T-cell (primary cell): ENCODE results near the gene CD200R1. TPM values are rescaled to one million over a fixed set of nuclear protein-coding genes. Genes with fewer than 3 reads are reported as not detected.

Experiments
- ATAC-seq, 4 experiments: fragments of 200-7000 bp in 3 of 4; fragments of 150-1000 bp in 1 of 4; cut with Tn5 transposase; replicated peaks in 1 of 4; 1 replicate in 3 of 4; 2 replicates in 1 of 4; pipeline ENCODE4 v1.10.0; 2021; ENCODE audit warnings: moderate library complexity in 3 of 4, mild to moderate bottlenecking in 2 of 4, moderate number of reproducible peaks in 1 of 4
- CTCF ChIA-PET, 2 donors: fragments of 300-600 bp; sonication (Branson Sonifier 250); formaldehyde crosslinking; loops; one replicate each; lab custom pipeline; 2022; ENCODE audit warnings: antibody characterized with exemption in 2 of 2; lab: Charles Lee
- POLR2A ChIA-PET, 2 donors: fragments of 300-600 bp; sonication (Branson Sonifier 250); formaldehyde crosslinking; loops; one replicate each; lab custom pipeline; 2022; ENCODE audit warnings: antibody characterized with exemption in 2 of 2; lab: Charles Lee
- DNase-seq, 35 experiments: peaks; one replicate each; pipeline versions ENCODE4 v3.0.0 to v3.0.0-alpha.2; 2013 to 2023
- H3K27ac ChIP-seq: one replicate; pipeline ENCODE4 v1.5.1; 2013; ENCODE audit warnings: low read length
- H3K27me3 ChIP-seq, 2 experiments: replicated peaks in 1 of 2; 1 replicate in 1 of 2; 2 replicates in 1 of 2; pipeline versions ENCODE4 v1.6.1 to v1.7.0; 2013; ENCODE audit warnings: low read length in 1 of 2, mixed read lengths in 1 of 2; ENCODE audit not compliant: control insufficient read depth in 2 of 2, insufficient read depth in 2 of 2; ENCODE audit errors: extremely low read depth in 1 of 2
- H3K36me3 ChIP-seq, 2 donors: 1 replicate in 1 of 2; 2 replicates in 1 of 2; pipeline versions ENCODE4 v1.6.1 to v1.7.0; 2013; ENCODE audit warnings: low read length in 1 of 2; ENCODE audit not compliant: control insufficient read depth in 2 of 2, insufficient read depth in 1 of 2; ENCODE audit errors: extremely low read depth in 1 of 2
- H3K4me1 ChIP-seq, 2 experiments: 1 replicate in 1 of 2; 2 replicates in 1 of 2; pipeline versions ENCODE4 v1.6.1 to v1.7.0; 2013; ENCODE audit warnings: low read length in 2 of 2, mixed read lengths in 1 of 2; ENCODE audit not compliant: insufficient read depth in 2 of 2, control insufficient read depth in 1 of 2; ENCODE audit errors: extremely low read depth in 1 of 2
- H3K4me3 ChIP-seq, 2 donors: 1 replicate in 1 of 2; 2 replicates in 1 of 2; pipeline versions ENCODE4 v1.5.1 to v1.7.0; 2013; ENCODE audit warnings: mild to moderate bottlenecking in 2 of 2, low read length in 1 of 2, moderate library complexity in 1 of 2; ENCODE audit not compliant: control insufficient read depth in 1 of 2; ENCODE audit errors: extremely low read depth in 1 of 2
- H3K9me3 ChIP-seq: 2 replicates; pipeline ENCODE4 v1.7.0; 2013
- H3K27ac Mint-ChIP-seq, 2 donors: one replicate each; pipeline ENCODE4 v1.8.0; 2020 to 2021; ENCODE audit warnings: mild to moderate bottlenecking in 2 of 2, mixed read lengths in 2 of 2
- H3K27me3 Mint-ChIP-seq, 2 donors: one replicate each; pipeline ENCODE4 v1.8.0; 2021 to 2022; ENCODE audit warnings: mixed read lengths in 2 of 2
- H3K36me3 Mint-ChIP-seq: one replicate; pipeline ENCODE4 v1.8.0; 2021; ENCODE audit warnings: mixed read lengths
- H3K4me1 Mint-ChIP-seq, 3 donors: one replicate each; pipeline ENCODE4 v1.8.0; 2020 to 2022; ENCODE audit warnings: mixed read lengths in 3 of 3, mild to moderate bottlenecking in 1 of 3
- H3K4me3 Mint-ChIP-seq, 3 donors: one replicate each; pipeline ENCODE4 v1.8.0; 2020 to 2022; ENCODE audit warnings: mild to moderate bottlenecking in 3 of 3, mixed read lengths in 3 of 3, moderate library complexity in 3 of 3
- H3K9me3 Mint-ChIP-seq, 3 donors: one replicate each; pipeline ENCODE4 v1.8.0; 2020 to 2022; ENCODE audit warnings: mixed read lengths in 3 of 3
- WGBS: methylation state at CpG from one replicate; pipeline ENCODE4 v1.1.5; 2013; ENCODE audit warnings: missing lambda C conversion rate; ENCODE audit not compliant: insufficient coverage; 5-methylcytosine and 5-hydroxymethylcytosine counted together
- total RNA-seq, 35 experiments: library from RNA in 6 of 35; stranded (reverse) in 6 of 35; fragments of 120-200 nt in 1 of 35; gene quantifications; one replicate each; pipeline versions ENCODE4 v1.2.1 to v1.2.4 and lab custom pipeline; 2013 to 2026

The CD200R1 gene
- total RNA-seq, 5 donors from 2014 or later (not counting 1 experiment from before 2014, with no cell fraction given): 10.1 to 20.4 (median 11.9) TPM

- Histone ChIP-seq H3K27me3 (no peaks in the 10 kb centered on the region), H3K4me3 (no peak overlapping the region), H3K9me3 (no peaks in the 10 kb centered on the region), H3K36me3 (peaks cover 0 to 72% of the 10 kb centered on the region in 2 donors), H3K27ac (no peak overlapping the region), H3K4me1 (peaks cover 13 to 54% of the 10 kb centered on the region in 2 experiments)
- Mint-ChIP-seq H3K4me1 (peaks cover 83 to 86% (median 84%) of the 10 kb centered on the region in 3 donors), H3K9me3 (no peaks in the 10 kb centered on the region), H3K27ac (peak overlapping the region; percentile 86 to 90), H3K27me3 (no peaks in the 10 kb centered on the region), H3K36me3 (peaks cover 63% of the 10 kb centered on the region), H3K4me3 (no peak overlapping the region)
- CTCF ChIA-PET: interaction anchor here (0.6 to 1.4 kb wide), 3 partner anchors 17 to 701 kb away, joined by 3 to 5 read pairs (median 4); partner anchors contain the start of gene GTPBP8 (in 1 of the 2)
- 100% methylated on average over 1 of the region's 3 CpGs for WGBS
- POLR2A ChIA-PET: interaction anchor here in 1 of 2 donors (0.6 to 3.4 kb wide), 2 partner anchors 11 to 458 kb away, joined by 4 to 21 read pairs; a partner anchor contains a TSS
- ATAC-seq (no peak), DNase-seq (no peak)
Observed at GRCh38 chr3:113008117-113008516, 33.2 kb upstream of the CD200R1 start.

GRCh38 chr3:113006359-113007056, 31.6 kb upstream of the CD200R1 start:
- CTCF ChIA-PET: interaction anchor here (0.6 to 2.0 kb wide), 6 partner anchors 12 to 245 kb away, joined by 3 to 9 read pairs (median 6); partner anchors contain the start of gene GTPBP8 (in 1 of the 2)
- Histone ChIP-seq H3K9me3 (no peaks in the 10 kb centered on the region), H3K27me3 (no peaks in the 10 kb centered on the region), H3K4me1 (peaks cover 23 to 68% of the 10 kb centered on the region in 2 experiments), H3K4me3 (peak overlapping the region; percentile 13 to 40), H3K27ac (peak overlapping the region; percentile 73), H3K36me3 (peaks cover 0 to 70% of the 10 kb centered on the region in 2 donors)
- Mint-ChIP-seq H3K4me1 (peaks cover 84 to 87% (median 85%) of the 10 kb centered on the region in 3 donors), H3K4me3 (peak overlapping the region; percentile 50 to 70 (median 60)), H3K27me3 (no peaks in the 10 kb centered on the region), H3K9me3 (no peaks in the 10 kb centered on the region), H3K27ac (peak overlapping the region; percentile 90 to 91), H3K36me3 (peaks cover 61% of the 10 kb centered on the region)
- DNase-seq: peak in 2 of 35 experiments; percentile 6 to 62
- no CpG with 5 or more reads among the region's 4 CpGs for WGBS
- ATAC-seq: peak in 3 of 4 experiments; percentile 4 to 17 (median 13)
- POLR2A ChIA-PET: interaction anchor here (1.1 to 3.4 kb wide), 3 partner anchors 9 to 15 kb away, joined by 3 to 21 read pairs (median 8); partner anchors contain the start of gene GTPBP8 (in 1 of the 2)

DNA sequence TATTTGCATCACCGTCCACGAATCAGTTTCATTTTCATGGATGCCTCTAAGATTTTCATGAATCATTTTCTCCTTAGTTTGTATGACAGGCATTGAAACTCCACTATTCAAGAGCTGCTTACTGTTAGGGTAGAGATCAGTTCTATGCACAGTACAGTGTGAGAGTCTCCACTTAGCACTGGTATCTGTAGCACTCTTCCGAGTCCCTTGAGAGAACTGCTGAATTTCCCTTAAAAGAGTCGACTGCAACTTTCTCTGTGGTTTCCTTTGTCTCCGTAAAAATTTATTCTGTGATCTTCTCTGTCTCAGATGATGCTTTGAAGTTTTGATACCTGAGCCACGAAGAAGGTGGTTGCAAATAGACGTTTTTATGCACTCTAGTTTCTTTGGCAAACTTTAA, 30.7 kb upstream of the CD200R1 start:
- POLR2A ChIA-PET: interaction anchor here (1.1 to 3.4 kb wide), 3 partner anchors 9 to 14 kb away, joined by 3 to 21 read pairs (median 8); partner anchors contain the start of gene GTPBP8 (in 1 of the 2)
- H3K9me3 ChIP-seq: no peaks in the 10 kb centered on the region
- Mint-ChIP-seq H3K4me3 (peak overlapping the region; percentile 50 to 70 (median 60)), H3K27ac (peak overlapping the region; percentile 90 to 91), H3K4me1 (peaks cover 84 to 88% (median 85%) of the 10 kb centered on the region in 3 donors), H3K9me3 (no peaks in the 10 kb centered on the region), H3K27me3 (no peaks in the 10 kb centered on the region), H3K36me3 (peaks cover 61% of the 10 kb centered on the region)
- peak in 11 of 35 experiments; percentile 5 to 79 (median 21) for DNase-seq
- peak; percentile 83 to 90 (median 88) for ATAC-seq
- 10% methylated on average over 2 of the region's 7 CpGs for WGBS
- no peaks in the 10 kb centered on the region for H3K27me3 ChIP-seq
- peaks cover 23 to 74% of the 10 kb centered on the region in 2 experiments for H3K4me1 ChIP-seq
- H3K27ac ChIP-seq: peak overlapping the region; percentile 73
- CTCF ChIA-PET: interaction anchor here (0.9 to 2.0 kb wide), 4 partner anchors 13 to 29 kb away, joined by 3 to 9 read pairs (median 6); a partner anchor contains a TSS
- H3K36me3 ChIP-seq: peaks cover 0 to 70% of the 10 kb centered on the region in 2 donors
- peak overlapping the region; percentile 13 to 40 for H3K4me3 ChIP-seq

DNA sequence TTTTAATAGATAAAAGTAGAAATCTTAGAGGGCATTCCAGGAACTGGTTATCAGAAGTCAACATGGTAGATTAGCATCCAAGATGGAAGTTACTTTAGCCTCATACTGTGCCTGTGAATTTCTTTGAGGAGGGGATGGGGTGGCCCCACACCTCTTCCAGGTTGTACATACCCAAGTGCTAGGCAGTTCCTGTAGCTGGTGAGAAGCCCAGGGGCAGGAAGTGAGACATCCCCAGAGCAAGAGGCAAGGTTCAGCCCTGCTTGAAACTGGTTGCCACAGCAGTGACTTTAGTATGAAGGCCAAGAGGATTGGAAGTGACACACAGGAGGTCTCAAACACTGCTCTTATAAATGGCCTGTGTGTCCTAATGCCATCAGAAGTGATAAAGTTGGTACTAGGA, 27.8 kb upstream of the CD200R1 start:
- Mint-ChIP-seq H3K9me3 (no peaks in the 10 kb centered on the region), H3K27me3 (no peaks in the 10 kb centered on the region), H3K27ac (peak overlapping the region; percentile 81 to 88), H3K4me1 (peaks cover 76 to 82% (median 79%) of the 10 kb centered on the region in 3 donors), H3K36me3 (peaks cover 61% of the 10 kb centered on the region), H3K4me3 (peak overlapping the region in 1 of 3 donors; percentile 19)
- Histone ChIP-seq H3K9me3 (no peaks in the 10 kb centered on the region), H3K27me3 (no peaks in the 10 kb centered on the region), H3K4me3 (no peak overlapping the region), H3K4me1 (peaks cover 22 to 65% of the 10 kb centered on the region in 2 experiments), H3K27ac (peak overlapping the region; percentile 61), H3K36me3 (peaks cover 3 to 65% of the 10 kb centered on the region in 2 donors)
- ChIA-PET CTCF (interaction anchor here (0.7 to 1.9 kb wide), 6 partner anchors 11 to 268 kb away, joined by 3 to 8 read pairs (median 4); partner anchors contain the start of gene GTPBP8 (in 1 of the 2)), POLR2A (interaction anchor here in 1 of 2 donors (0.6 kb wide), 1 partner anchor 469 kb away, joined by 3 read pairs; no protein-coding TSS in a partner anchor)
- peak; percentile 40 to 76 (median 70) for ATAC-seq
- DNase-seq: peak in 25 of 35 experiments; percentile 16 to 60 (median 35)

- H3K27me3 ChIP-seq: no peaks in the 10 kb centered on the region
- ATAC-seq (no peak), DNase-seq (no peak)
- peak overlapping the region; percentile 61 for H3K27ac ChIP-seq
- H3K9me3 Mint-ChIP-seq: no peaks in the 10 kb centered on the region
- ChIA-PET POLR2A (interaction anchor here (0.6 to 1.0 kb wide), 7 partner anchors 9 to 929 kb away, joined by 3 to 4 read pairs (median 3); no protein-coding TSS in a partner anchor), CTCF (interaction anchor here (1.0 to 2.2 kb wide), 7 partner anchors 8 to 267 kb away, joined by 3 to 14 read pairs (median 7); partner anchors contain the start of gene GTPBP8 (in 2 of the 2))
- peak overlapping the region in 1 of 3 donors; percentile 19 for H3K4me3 Mint-ChIP-seq
- peaks cover 19 to 59% of the 10 kb centered on the region in 2 experiments for H3K4me1 ChIP-seq
- peaks cover 59% of the 10 kb centered on the region for H3K36me3 Mint-ChIP-seq
- no peak overlapping the region for H3K4me3 ChIP-seq
- H3K27me3 Mint-ChIP-seq: no peaks in the 10 kb centered on the region
- H3K4me1 Mint-ChIP-seq: peaks cover 70 to 81% (median 75%) of the 10 kb centered on the region in 3 donors
- H3K36me3 ChIP-seq: peaks cover 3 to 63% of the 10 kb centered on the region in 2 donors
- H3K27ac Mint-ChIP-seq: peak overlapping the region; percentile 81 to 88
- H3K9me3 ChIP-seq: no peaks in the 10 kb centered on the region
Observed at GRCh38 chr3:113002037-113002436, 27.1 kb upstream of the CD200R1 start.
